ENCODE measurements around the gene CSGALNACT2.

CSGALNACT2 gene

DNA sequence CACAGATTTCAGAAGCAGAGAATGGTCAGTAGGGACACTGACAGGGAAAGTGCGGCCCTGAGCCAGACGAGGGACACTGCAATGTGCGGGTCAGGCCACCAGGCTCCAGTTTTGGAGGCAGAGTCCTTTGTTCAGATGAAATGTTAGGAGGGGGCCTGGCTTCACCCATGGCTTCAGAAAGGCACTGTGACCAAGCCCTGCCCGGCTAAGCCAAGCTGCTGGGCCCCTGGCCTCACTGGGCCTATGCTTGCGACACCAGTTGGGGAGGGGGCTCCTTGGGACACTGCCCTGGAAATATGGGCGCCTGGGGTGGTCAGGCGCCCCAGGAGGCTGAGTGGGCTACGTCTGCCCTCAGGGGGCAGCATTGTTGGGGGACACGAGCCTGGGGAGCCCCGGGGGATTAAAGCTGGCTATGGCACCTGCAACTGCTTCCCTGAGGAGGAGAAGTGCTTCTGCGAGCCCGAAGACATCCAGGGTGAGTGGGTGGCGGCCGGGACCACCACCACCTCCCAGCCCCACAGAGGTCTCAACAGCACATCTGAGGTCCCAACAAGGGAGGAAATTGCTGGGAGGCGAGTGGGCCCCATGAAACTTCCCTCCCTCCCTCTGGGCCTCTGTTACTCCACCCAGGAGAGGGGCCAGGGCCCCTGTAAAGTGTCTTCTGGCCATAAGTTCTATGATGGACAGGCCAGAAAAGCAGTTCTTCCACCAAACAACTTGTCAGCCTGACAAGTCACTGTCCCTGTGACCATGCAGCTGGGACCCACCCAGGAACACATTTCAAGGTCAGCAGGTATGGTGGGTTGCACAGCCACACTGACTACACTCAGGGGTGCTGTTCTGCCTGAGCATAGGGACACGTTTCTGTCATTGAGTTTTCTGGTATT lies 24.8 kb upstream of the CSGALNACT2 start:
- no peak overlapping the region for H3K27ac ChIP-seq
- TF ChIP-seq, protein P1, sequence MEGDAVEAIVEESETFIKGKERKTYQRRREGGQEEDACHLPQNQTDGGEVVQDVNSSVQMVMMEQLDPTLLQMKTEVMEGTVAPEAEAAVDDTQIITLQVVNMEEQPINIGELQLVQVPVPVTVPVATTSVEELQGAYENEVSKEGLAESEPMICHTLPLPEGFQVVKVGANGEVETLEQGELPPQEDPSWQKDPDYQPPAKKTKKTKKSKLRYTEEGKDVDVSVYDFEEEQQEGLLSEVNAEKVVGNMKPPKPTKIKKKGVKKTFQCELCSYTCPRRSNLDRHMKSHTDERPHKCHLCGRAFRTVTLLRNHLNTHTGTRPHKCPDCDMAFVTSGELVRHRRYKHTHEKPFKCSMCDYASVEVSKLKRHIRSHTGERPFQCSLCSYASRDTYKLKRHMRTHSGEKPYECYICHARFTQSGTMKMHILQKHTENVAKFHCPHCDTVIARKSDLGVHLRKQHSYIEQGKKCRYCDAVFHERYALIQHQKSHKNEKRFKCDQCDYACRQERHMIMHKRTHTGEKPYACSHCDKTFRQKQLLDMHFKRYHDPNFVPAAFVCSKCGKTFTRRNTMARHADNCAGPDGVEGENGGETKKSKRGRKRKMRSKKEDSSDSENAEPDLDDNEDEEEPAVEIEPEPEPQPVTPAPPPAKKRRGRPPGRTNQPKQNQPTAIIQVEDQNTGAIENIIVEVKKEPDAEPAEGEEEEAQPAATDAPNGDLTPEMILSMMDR (conservative IDR thresholded peaks at IDR 0.05) = no peak

DNA sequence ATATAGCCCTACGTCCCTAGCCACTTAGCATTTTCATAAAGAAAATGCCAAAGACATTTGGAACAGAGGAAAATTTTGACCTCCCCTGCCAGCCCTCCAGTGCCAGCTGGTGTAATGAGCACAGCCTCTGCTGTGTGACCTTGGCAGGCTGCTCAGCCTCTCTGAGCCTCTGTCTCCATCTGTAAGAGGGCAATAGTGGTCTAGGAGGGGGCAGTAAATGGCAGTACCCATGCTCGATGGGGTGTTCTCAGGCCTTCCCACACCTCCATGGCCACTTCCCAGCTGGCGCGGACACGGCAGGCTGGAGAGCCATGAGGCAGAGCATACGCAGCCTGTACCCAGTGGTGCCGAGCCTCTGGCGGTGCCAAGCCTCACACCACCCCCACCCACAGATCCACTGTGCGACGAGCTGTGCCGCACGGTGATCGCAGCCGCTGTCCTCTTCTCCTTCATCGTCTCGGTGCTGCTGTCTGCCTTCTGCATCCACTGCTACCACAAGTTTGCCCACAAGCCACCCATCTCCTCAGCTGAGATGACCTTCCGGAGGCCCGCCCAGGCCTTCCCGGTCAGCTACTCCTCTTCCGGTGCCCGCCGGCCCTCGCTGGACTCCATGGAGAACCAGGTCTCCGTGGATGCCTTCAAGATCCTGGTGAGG lies 24.0 kb upstream of the CSGALNACT2 start:
- TF ChIP-seq, protein P1 (conservative IDR thresholded peaks at IDR 0.05) = no peak
- no peak overlapping the region for H3K27ac ChIP-seq

DNA sequence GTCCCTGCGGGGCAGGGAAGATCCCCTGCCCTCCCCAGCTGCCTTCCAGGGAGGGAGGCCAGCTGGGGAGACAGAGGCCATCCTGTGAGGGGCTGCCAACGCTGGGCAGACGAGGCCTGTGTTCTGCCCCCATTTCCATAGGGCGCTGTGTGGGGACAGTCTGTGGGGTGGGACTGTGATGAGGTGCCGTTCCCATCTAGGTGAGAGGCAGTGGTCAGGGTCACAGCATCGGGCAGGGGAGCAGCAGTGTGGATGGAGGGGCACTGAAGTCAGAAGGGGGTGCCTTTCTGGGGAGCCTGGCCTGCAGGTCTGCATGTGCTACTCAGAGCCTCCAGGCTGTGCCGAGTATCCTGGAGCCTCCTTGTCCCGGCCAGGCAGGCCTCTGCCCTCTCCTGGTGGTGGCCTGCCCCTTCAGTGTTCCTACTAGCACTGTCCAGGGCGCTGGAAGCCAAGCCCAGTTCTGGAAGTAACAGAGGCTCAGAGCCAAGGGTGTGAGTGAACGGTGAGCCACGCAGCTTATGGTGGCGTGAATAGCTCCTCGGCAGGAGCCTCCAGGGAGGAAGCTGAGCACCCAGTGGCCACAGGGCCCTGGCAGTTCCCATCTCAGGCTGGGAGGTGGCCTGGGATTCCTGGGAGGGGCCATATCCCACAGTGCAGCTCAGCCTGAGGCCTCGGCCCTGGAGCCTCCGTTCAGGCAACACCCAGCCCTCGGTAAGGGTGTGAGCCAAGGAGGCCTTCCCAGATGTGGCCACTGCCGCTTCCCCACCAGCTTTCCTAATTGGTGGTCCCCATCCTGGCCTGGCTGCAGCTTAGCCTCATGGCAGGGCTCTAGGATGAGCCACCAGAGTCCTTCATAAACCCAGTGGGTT lies 23.3 kb upstream of the CSGALNACT2 start:
- H3K27ac ChIP-seq = no peak overlapping the region
- TF ChIP-seq, protein P1 (conservative IDR thresholded peaks at IDR 0.05) = no peak

DNA sequence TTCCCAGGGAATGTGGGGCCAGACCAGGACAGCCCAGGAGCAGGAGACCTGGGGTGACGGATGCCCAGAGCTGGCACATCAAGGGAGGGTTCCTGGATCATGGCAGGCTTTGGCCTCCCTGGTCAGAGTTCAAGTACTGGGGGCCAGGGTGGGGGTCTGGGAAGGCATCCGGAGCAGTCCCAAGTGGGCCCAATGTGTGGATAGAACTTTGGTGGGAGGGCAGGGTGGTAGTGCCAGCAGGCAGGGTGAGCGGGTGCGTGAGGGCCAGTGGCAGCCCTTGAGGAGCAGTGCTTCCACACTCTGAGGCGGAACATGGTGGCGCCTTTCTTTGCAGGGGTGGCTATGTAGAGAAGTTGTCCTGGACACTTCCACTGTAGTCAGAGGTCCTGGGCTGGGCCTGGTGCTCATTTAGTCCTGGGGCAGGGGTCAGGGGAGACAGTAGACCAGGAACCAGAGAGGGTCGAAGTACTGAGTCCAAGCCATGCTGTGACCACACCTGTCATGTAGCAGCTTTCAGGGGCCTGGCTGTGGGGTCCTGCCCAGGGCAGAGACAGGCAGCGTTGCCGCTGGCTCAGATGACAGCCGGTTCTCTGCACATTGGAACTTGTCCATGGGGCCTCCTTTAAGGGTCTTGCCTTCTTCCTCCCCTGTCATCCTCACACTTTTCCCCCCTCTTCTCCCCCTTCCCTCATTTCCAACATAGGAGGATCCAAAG lies 22.2 kb upstream of the CSGALNACT2 start:
- no peak overlapping the region for H3K27ac ChIP-seq
- TF ChIP-seq, protein P1 (conservative IDR thresholded peaks at IDR 0.05) = no peak

DNA sequence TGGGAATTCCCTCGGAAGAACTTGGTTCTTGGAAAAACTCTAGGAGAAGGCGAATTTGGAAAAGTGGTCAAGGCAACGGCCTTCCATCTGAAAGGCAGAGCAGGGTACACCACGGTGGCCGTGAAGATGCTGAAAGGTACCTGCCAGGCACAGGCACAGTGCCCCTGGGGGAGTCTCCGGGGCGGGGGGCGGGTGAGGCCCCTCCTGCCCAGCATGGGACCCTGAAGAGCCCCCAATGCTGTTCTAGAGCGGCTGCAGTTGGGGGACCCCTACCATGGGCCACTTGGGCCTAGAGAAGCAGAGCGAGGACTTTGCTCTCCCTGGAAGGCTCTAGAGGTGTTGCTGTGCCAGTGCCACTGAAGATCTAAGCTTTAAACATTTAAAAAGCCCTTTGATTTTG lies 21.6 kb upstream of the CSGALNACT2 start:
- TF ChIP-seq, protein P1 (conservative IDR thresholded peaks at IDR 0.05) = no peak
- H3K27ac ChIP-seq = no peak overlapping the region

DNA sequence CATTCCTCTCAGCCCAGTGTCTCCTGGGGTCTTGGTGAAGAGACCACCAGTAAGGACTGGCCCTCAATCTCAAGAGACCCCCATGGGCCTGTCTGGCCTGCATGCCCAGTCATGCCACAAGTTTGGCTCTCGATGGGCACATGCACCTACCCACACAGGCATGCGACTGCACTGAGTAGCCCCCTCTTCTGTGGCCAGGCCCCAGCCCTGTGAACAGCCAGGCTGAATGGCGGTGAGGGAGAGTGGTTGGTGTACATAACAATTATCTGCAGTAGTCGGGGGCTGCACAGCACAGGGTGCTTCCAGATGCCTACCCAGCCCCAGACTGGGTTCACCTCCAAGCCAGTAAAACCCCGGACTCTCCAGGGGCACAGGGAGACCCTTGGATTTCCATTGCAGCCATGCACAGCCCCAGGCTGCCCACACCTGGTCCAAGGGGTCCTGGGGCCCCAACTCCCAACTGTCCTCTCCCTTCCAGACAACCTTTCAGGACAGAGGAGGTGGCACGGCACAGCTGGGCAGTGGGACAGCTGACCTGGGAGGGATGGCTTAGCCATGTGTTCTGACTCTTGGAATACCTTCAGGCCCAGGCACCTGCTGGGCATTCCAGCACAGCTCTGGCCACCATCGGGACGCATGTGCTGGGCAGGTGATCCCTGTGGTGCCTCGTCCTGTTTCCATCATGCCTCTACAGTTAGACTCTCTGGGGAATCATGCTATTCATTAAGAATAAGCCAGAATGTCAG lies 21.0 kb upstream of the CSGALNACT2 start:
- TF ChIP-seq, protein P1 (conservative IDR thresholded peaks at IDR 0.05) = no peak
- no peak overlapping the region for H3K27ac ChIP-seq

All from VCaP (cell line).